ENCODE data around the gene ALDOB. TPM values are rescaled to one million over a fixed set of nuclear protein-coding genes. Genes with fewer than 3 reads are reported as not detected.

ALDOB gene
- total RNA-seq, 1 donor from 2014 or later, result not detected

DNA sequence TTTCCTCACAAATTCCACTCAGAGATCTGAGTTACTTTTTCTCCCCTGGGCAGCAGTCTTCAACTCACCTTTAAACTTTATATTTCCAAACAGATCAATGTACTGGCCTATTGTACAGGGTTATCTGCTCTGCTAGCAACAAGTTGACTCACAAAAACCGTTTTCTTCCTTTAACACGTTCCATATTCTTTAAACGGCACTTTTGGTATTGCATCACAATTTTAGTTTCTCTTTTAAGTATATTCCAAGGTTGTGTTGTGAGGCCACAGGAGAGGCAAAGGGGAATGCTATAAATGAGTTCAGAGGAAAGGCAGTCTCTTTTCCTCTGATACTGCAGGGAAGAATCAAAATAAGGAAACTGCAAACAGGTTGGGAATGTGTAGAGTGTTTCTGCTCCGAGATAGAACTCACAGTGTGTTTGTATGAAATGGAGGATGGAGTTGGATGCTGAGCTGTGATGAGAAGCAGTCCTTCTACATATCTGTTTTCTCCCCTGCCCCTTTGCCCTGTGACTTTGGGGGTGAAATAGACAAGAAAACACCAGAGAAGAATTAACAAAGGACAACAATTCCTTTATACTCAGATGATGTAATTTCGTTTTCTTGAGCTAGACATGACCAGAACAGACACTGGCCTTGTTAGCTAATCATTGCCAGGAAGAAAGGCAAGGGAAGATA, 9.9 kb upstream of the ALDOB start:
- H3K36me3 Mint-ChIP-seq (ENCODE audit: insufficient read depth), result no peaks in the 10 kb centered on the region
- TF ChIP-seq, protein P1, sequence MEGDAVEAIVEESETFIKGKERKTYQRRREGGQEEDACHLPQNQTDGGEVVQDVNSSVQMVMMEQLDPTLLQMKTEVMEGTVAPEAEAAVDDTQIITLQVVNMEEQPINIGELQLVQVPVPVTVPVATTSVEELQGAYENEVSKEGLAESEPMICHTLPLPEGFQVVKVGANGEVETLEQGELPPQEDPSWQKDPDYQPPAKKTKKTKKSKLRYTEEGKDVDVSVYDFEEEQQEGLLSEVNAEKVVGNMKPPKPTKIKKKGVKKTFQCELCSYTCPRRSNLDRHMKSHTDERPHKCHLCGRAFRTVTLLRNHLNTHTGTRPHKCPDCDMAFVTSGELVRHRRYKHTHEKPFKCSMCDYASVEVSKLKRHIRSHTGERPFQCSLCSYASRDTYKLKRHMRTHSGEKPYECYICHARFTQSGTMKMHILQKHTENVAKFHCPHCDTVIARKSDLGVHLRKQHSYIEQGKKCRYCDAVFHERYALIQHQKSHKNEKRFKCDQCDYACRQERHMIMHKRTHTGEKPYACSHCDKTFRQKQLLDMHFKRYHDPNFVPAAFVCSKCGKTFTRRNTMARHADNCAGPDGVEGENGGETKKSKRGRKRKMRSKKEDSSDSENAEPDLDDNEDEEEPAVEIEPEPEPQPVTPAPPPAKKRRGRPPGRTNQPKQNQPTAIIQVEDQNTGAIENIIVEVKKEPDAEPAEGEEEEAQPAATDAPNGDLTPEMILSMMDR (IDR thresholded peaks at IDR 0.05; ENCODE audit: unreplicated experiment), result no peak
- H3K27ac Mint-ChIP-seq, result peak overlapping the region; percentile 46
- peaks cover 11% of the 10 kb centered on the region for H3K4me1 Mint-ChIP-seq (ENCODE audit: low read depth)
- H3K9me3 Mint-ChIP-seq (ENCODE audit: low read depth), result no peaks in the 10 kb centered on the region
- DNase-seq (ENCODE audit: low spot score, unreplicated experiment), result no peak
- H3K27me3 Mint-ChIP-seq, result no peaks in the 10 kb centered on the region
- no peak overlapping the region for H3K4me3 Mint-ChIP-seq (ENCODE audit: low read depth)

GRCh38 chr9:101443364-101443771, 7.8 kb upstream of the ALDOB start:
- H3K9me3 Mint-ChIP-seq (ENCODE audit: low read depth), result no peaks in the 10 kb centered on the region
- H3K4me3 Mint-ChIP-seq (ENCODE audit: low read depth), result no peak overlapping the region
- H3K4me1 Mint-ChIP-seq (ENCODE audit: low read depth), result peaks cover 9% of the 10 kb centered on the region
- H3K27me3 Mint-ChIP-seq, result no peaks in the 10 kb centered on the region
- H3K36me3 Mint-ChIP-seq (ENCODE audit: insufficient read depth), result no peaks in the 10 kb centered on the region
- TF ChIP-seq, protein P1 (IDR thresholded peaks at IDR 0.05; ENCODE audit: unreplicated experiment), result no peak
- no peak for DNase-seq (ENCODE audit: low spot score, unreplicated experiment)
- H3K27ac Mint-ChIP-seq, result no peak overlapping the region

GRCh38 chr9:101442736-101443135, 7.2 kb upstream of the ALDOB start:
- no peaks in the 10 kb centered on the region for H3K36me3 Mint-ChIP-seq (ENCODE audit: insufficient read depth)
- TF ChIP-seq, protein P1 (IDR thresholded peaks at IDR 0.05; ENCODE audit: unreplicated experiment), result no peak
- no peak overlapping the region for H3K27ac Mint-ChIP-seq
- H3K9me3 Mint-ChIP-seq (ENCODE audit: low read depth), result no peaks in the 10 kb centered on the region
- no peak overlapping the region for H3K4me3 Mint-ChIP-seq (ENCODE audit: low read depth)
- DNase-seq (ENCODE audit: low spot score, unreplicated experiment), result no peak
- no peaks in the 10 kb centered on the region for H3K27me3 Mint-ChIP-seq
- peaks cover 9% of the 10 kb centered on the region for H3K4me1 Mint-ChIP-seq (ENCODE audit: low read depth)

DNA sequence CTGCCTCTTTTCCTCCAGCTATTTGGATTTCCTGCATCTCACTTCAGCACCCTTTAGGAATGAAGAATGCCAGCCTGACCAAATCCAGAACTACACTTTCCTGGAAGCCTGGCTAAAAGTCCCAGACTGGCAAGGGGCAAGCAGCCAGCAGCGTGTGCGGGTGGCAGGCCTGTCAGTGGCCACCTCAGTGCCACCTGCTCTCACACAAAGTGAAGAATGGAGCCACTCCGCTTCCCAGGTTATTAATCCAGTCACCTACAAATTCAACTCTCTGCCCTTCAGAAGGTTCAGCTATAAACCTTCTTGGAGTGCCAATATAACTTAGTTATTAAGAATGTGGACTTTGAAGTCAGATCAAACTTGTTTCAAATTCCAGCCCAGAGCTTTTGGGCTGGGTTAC, 6.7 kb upstream of the ALDOB start:
- Mint-ChIP-seq H3K27me3 (no peaks in the 10 kb centered on the region), H3K36me3 (ENCODE audit: insufficient read depth) (no peaks in the 10 kb centered on the region), H3K27ac (no peak overlapping the region), H3K4me1 (ENCODE audit: low read depth) (peaks cover 9% of the 10 kb centered on the region), H3K9me3 (ENCODE audit: low read depth) (no peaks in the 10 kb centered on the region), H3K4me3 (ENCODE audit: low read depth) (no peak overlapping the region)
- DNase-seq (ENCODE audit: low spot score, unreplicated experiment), result no peak
- TF ChIP-seq, protein P1 (IDR thresholded peaks at IDR 0.05; ENCODE audit: unreplicated experiment), result no peak

DNA sequence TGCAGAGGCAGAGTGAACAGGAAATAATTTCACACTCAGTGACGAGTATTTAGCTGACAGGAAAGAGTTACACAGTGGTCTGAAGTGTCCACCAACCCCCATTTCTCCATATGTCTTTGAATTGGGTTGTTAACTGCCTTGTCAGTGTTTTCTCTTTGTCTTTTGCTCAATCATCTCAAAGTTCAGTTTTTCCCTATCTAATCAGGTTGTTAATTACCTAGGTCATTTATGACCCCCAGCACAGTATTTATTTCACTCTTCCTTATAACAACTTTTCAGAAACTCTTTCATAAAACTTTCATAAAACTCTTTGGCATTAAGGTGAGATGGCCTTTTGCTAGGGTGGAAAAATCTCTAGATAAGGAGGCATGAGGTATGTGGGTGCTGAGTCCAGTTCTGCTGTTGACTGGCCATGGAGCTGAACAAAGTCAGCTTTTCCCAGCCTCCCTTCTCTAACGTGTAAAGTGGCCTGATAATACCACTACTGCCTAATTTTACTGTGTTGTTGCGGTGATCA, 5.2 kb upstream of the ALDOB start:
- TF ChIP-seq, protein P1 (IDR thresholded peaks at IDR 0.05; ENCODE audit: unreplicated experiment), result no peak
- DNase-seq (ENCODE audit: low spot score, unreplicated experiment), result no peak
- Mint-ChIP-seq H3K27me3 (no peaks in the 10 kb centered on the region), H3K9me3 (ENCODE audit: low read depth) (no peaks in the 10 kb centered on the region), H3K27ac (peak overlapping the region; percentile 60), H3K4me1 (ENCODE audit: low read depth) (peaks cover 8% of the 10 kb centered on the region), H3K36me3 (ENCODE audit: insufficient read depth) (no peaks in the 10 kb centered on the region), H3K4me3 (ENCODE audit: low read depth) (no peak overlapping the region)

Data from progenitor cell of endocrine pancreas (in vitro differentiated cells).